Subcutaneous adipose tissue (tissue), 4 donors: ENCODE results near the gene TPRX1. TPM values are rescaled to one million over a fixed set of nuclear protein-coding genes. Genes with fewer than 3 reads are reported as not detected.

Experiments
- total RNA-seq, 4 donors: library from RNA; depleted of rRNA; stranded (reverse); fragments of >200 nt; gene quantifications; one replicate each; pipeline ENCODE4 v1.1.0, GENCODE V29; 2016
- TF ChIP-seq, protein P1 (sequence below): fragments of 450-650 bp; IDR thresholded peaks from one replicate; pipeline ENCODE4 v1.5.1; 2016; ENCODE audit warnings: low read depth, mild to moderate bottlenecking, control low read depth, antibody characterized with exemption, moderate library complexity

Gene TPRX1
- total RNA-seq, 4 donors from 2014 or later: not detected

DNA sequence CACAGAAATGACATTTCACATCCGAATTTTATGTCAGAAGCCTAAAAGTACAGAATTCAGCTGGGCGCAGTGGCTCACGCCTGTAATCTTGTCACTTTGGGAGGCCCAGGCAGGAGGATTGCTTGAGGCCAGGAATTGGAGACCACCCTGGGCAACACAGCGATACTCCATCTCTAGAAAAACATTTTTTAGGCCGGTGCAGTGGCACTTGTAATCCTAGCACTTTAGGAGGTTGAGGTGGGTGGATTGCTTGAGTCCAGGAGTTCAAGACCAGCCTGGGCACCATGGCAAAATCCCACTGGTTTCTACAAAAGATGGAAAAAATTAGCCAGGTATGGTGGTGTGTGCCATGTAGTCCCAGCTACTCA lies 43.7 kb downstream of the TPRX1 start:
- TF ChIP-seq, protein P1, sequence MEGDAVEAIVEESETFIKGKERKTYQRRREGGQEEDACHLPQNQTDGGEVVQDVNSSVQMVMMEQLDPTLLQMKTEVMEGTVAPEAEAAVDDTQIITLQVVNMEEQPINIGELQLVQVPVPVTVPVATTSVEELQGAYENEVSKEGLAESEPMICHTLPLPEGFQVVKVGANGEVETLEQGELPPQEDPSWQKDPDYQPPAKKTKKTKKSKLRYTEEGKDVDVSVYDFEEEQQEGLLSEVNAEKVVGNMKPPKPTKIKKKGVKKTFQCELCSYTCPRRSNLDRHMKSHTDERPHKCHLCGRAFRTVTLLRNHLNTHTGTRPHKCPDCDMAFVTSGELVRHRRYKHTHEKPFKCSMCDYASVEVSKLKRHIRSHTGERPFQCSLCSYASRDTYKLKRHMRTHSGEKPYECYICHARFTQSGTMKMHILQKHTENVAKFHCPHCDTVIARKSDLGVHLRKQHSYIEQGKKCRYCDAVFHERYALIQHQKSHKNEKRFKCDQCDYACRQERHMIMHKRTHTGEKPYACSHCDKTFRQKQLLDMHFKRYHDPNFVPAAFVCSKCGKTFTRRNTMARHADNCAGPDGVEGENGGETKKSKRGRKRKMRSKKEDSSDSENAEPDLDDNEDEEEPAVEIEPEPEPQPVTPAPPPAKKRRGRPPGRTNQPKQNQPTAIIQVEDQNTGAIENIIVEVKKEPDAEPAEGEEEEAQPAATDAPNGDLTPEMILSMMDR: no peak

DNA sequence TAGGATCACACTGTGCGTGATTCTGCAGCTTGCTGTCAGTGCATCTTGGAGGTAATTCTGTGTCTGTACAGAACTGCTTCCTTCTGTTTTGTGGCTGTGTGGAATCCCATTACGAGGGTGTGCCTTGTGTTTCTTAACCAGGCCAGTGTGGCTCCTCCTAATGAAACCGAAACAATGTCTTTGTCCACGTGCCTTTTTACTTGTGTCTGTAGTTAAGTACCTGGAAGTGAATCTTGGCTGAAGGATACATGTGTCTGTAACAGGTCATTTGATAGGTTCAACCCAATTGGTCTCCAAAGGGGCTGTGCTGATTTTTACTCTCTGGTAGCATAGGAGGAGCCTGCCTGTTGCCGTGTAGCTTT lies 45.9 kb downstream of the TPRX1 start:
- TF ChIP-seq, protein P1: no peak

DNA sequence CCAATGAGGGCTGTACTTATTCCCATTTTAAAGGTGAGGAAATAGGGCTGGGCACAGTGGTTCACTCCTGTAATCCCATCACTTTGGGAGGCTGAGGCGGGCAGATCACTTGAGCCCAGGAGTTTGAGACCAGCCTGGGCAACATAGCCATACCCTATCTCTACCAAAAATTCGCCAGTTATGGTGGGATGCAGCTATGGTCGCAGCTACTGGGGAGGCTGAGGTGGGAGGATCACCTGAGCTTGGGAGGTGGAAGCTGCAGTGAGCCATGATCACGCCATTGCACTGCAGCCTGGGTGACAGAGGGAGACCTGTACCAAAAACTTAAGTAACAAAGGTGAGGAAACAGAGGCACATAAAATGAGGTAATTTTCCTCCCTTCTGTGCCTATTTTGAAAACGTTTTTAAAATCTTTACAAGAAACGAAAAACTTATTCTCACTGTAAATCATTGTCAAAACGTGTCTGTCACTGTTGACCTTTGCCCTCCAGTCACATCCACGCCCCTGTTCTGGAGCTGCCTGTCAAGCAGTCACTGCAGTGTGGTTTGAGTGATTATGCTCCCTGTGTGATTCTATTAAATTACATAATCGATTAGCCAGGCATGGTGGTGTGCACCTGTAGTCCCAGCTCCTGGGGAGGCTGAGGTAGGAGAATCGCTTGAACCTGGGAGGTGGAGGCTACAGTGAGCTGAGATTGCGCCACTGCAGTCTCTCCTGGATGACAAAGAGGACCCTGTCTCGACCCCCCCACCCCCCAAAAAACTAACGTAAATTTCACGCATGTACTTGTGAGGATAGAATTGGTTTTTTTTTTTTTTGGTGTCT lies 46.5 kb downstream of the TPRX1 start:
- TF ChIP-seq, protein P1: no peak

DNA sequence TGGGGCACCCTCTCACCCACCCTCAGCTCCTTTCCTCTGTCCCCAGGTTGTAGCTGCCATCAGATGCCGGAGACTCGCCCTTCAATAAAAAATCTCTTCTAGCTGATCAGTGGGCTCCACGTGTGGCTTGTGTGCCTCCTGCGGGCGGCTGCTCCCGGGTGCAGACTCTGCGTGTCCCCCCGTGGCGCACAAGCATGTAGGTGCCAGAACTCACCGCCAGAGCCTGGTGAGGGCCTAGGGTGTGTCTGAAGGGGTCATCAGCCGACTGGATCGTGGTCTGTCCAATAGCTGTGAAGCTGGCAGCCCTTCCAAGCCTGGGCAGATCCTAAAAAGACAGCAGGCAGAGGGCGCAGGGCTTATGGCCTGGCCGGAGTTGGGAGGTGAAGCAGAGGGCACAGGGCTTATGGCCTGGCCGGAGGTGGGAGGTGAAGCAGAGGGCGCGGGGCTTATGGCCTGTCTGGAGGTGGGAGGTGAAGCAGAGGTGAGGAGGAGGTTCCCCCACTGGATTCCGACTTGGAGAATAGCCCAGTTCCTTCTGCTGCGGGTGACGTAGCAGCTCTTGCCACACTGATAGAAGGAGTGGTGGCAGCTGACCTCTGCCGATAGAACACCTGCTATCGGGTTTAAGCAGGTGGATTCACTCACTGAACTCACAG lies 47.3 kb downstream of the TPRX1 start:
- TF ChIP-seq, protein P1: no peak

DNA sequence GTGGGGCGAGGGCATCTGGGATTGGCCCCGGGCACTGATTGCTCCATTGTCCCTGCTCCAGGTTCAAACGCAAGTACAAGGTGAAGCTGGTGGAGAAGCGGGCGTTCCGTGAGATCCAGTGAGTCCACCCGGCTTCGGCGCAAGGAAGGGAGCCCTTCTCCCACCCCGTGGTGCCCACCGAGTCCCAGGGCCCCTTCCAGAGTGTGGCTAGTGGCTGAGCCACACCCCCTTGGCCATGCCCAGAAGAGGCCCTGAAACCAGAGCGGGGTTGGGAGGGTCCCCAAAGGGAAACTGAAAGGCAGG lies 47.8 kb downstream of the TPRX1 start:
- TF ChIP-seq, protein P1: no peak

DNA sequence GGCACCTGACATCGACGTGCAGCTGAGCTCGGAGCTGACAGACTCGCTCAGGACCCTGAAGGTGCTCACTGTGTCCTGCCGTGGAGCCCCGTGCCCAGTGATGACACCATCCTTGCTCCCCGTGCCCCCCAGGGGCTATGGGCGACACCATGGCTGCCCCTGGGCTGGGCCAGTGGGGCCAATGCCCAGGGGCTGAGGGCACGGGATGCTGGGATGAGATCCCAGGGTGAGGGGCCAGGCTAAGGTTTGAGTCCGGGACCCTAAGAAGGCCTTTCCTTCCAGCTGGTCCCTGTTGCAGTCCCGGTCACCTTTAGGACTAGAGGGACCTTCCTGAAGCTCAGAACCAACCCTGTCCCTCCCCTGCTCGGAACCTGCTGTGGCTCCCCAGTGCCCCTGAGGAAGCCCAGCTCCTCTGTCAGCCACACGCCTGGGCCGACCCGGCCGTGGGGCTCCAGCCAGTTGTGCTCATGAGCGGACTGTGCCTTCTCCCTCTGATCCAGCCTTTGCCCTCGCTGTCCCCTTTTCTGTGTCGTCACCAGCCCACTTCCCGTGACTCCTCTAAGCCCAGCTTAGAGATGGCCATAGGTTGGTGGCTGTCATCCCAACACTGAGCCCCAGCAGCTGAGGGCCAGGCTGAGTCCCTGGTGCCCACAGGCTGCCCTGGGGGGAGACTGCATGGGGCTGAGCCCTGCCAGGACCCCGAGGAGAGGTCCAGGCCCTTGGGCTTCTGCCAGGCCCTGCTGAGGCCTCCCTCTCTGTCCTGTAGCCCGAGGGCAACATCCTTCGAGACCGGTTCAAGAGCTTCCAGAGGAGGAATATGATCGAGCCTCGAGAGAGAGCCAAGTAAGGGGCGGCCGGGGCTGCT lies 48.4 kb downstream of the TPRX1 start:
- TF ChIP-seq, protein P1: no peak
